Smooth muscle cell of the pulmonary artery (primary cell): ENCODE results near the gene FTH1. TPM values are rescaled to one million over a fixed set of nuclear protein-coding genes. Genes with fewer than 3 reads are reported as not detected.

Experiments
- total RNA-seq: library from RNA; depleted of rRNA; stranded (reverse); fragments of >200 nt; gene quantifications from 2 replicates; pipeline ENCODE4 v1.2.3, GENCODE V29; 2014

The FTH1 gene
- 3,334 and 6,320 TPM in 2 replicates for total RNA-seq

GRCh38 chr11:61967116-61967923 is at the start of gene FTH1:
Gene FTH1 (minus strand): TSS chr11:61967634. CDS start chr11:61967425, 209 bp downstream.

GRCh38 chr11:61950035-61950547 is 17.3 kb downstream of the FTH1 start, which contains the start of gene BEST1:
Gene BEST1 (plus strand): TSS chr11:61950351. CDS start chr11:61951807, 1,456 bp downstream.

GRCh38 chr11:61917334-61918109 is 49.9 kb downstream of the FTH1 start, which contains the start of gene RAB3IL1:
Gene RAB3IL1 (minus strand): TSS chr11:61917566. CDS start chr11:61917367, 199 bp downstream.

Other genes with a start within 250 kb of the FTH1 start
- gene MYRF, start 215.0 kb downstream of the FTH1 start, total RNA-seq, result 0.92 and 1.0 TPM in 2 replicates
- 67.2 and 82.0 TPM in 2 replicates for gene TMEM258, start 175.0 kb downstream of the FTH1 start, total RNA-seq
- gene FEN1, start 174.7 kb downstream of the FTH1 start, total RNA-seq, result 9.7 and 10.0 TPM in 2 replicates
- 78.1 and 128 TPM in 2 replicates for gene FADS1, start 150.6 kb downstream of the FTH1 start, total RNA-seq
- gene FADS2, start 139.3 kb downstream of the FTH1 start, total RNA-seq, result 215 and 339 TPM in 2 replicates
- 145 and 198 TPM in 2 replicates for gene FADS3, start 76.1 kb downstream of the FTH1 start, total RNA-seq
- 11.0 and 11.8 TPM in 2 replicates for gene RAB3IL1, start 50.1 kb downstream of the FTH1 start, total RNA-seq
- 3.1 and 5.0 TPM in 2 replicates for gene BEST1, start 17.3 kb downstream of the FTH1 start, total RNA-seq
- 13.3 and 19.2 TPM in 2 replicates for gene INCENP, start 156.4 kb upstream of the FTH1 start, total RNA-seq
- not detected in 2 replicates for gene SCGB1D1, start 222.6 kb upstream of the FTH1 start, total RNA-seq
- not detected in 2 replicates for gene SCGB2A1, start 241.0 kb upstream of the FTH1 start, total RNA-seq